HUDEP-2 (cell line): ENCODE measurements around the gene BCAS3.
A peak's percentile ranks its signal among the peaks of the same experiment; 100 is the strongest.
"Not testable (repeated sequence)": the region's sequence is repeated elsewhere in the genome, so short reads cannot be mapped to it uniquely, and the experiment has no call there.

ENCODE experiments used
- DNase-seq, 76 experiments: peaks; one replicate each; lab custom pipeline; 2025; ENCODE audit not compliant: unreplicated experiment in 76 of 76; lab: John Stamatoyannopoulos, UW

The BCAS3 gene

GRCh38 chr17:60677308-60678117, at the start of gene BCAS3:
BCAS3 (plus strand) TSS chr17:60677851.
- DNase-seq, result peak; percentile 36 to 99 (median 96)

GRCh38 chr17:60628252-60628889, 49.3 kb upstream of the BCAS3 start:
- DNase-seq, result no peak

- DNase-seq, result no peak
Measured at GRCh38 chr17:60629120-60629519, 48.5 kb upstream of the BCAS3 start.

GRCh38 chr17:60630352-60630751, 47.3 kb upstream of the BCAS3 start:
- no peak for DNase-seq

GRCh38 chr17:60631119-60631518, 46.5 kb upstream of the BCAS3 start:
- DNase-seq, result no peak

GRCh38 chr17:60637683-60638082, 40.0 kb upstream of the BCAS3 start:
- DNase-seq, result no peak

- no peak for DNase-seq
Measured at GRCh38 chr17:60639019-60639330, 38.7 kb upstream of the BCAS3 start.

- peak in 1 of 76 experiments; percentile 2 for DNase-seq
Measured at GRCh38 chr17:60640503-60640902, 37.1 kb upstream of the BCAS3 start.

GRCh38 chr17:60641126-60641525, 36.5 kb upstream of the BCAS3 start:
- no peak for DNase-seq

- DNase-seq, result peak in 72 of 76 experiments; percentile 8 to 88 (median 62)
Measured at GRCh38 chr17:60641810-60642220, 35.8 kb upstream of the BCAS3 start.

- no peak for DNase-seq
Measured at GRCh38 chr17:60645918-60646523, 31.6 kb upstream of the BCAS3 start.

- DNase-seq, result no peak
Measured at GRCh38 chr17:60646701-60647100, 30.9 kb upstream of the BCAS3 start.

GRCh38 chr17:60647705-60648104, 29.9 kb upstream of the BCAS3 start:
- DNase-seq, result no peak

- DNase-seq, result no peak
Measured at GRCh38 chr17:60652454-60653247, 25.0 kb upstream of the BCAS3 start.

- DNase-seq, result no peak
Measured at GRCh38 chr17:60653569-60653968, 24.1 kb upstream of the BCAS3 start.

GRCh38 chr17:60656499-60656898, 21.2 kb upstream of the BCAS3 start:
- peak in 30 of 76 experiments; percentile 1 to 58 (median 14) for DNase-seq

- DNase-seq, result no peak
Measured at GRCh38 chr17:60659156-60659555, 18.5 kb upstream of the BCAS3 start.

GRCh38 chr17:60661489-60661888, 16.2 kb upstream of the BCAS3 start:
- no peak for DNase-seq

- DNase-seq, result no peak
Measured at GRCh38 chr17:60664022-60664421, 13.6 kb upstream of the BCAS3 start.

GRCh38 chr17:60665602-60666001, 12.0 kb upstream of the BCAS3 start:
- no peak for DNase-seq

- DNase-seq, result not testable (repeated sequence)
Measured at GRCh38 chr17:60668741-60669140, 8.9 kb upstream of the BCAS3 start.
